HG02870 (cell line): ENCODE data around the gene MKI67.

Source experiments
- ATAC-seq: cut with Tn5 transposase; IDR thresholded peaks from one replicate; pipeline ENCODE4 v1.9.1; 2021; ENCODE audit warnings: mild to moderate bottlenecking, moderate library complexity; ENCODE audit not compliant: unreplicated experiment

Gene MKI67

GRCh38 chr10:128056303-128057050, 69.7 kb downstream of the MKI67 start:
- no peak for ATAC-seq

GRCh38 chr10:128055061-128055868, 71.0 kb downstream of the MKI67 start:
- ATAC-seq: no peak

GRCh38 chr10:128054163-128054970, 71.9 kb downstream of the MKI67 start:
- no peak for ATAC-seq

GRCh38 chr10:128053356-128053755, 72.9 kb downstream of the MKI67 start:
- no peak for ATAC-seq

GRCh38 chr10:128052696-128053095, 73.5 kb downstream of the MKI67 start:
- no peak for ATAC-seq

- no peak for ATAC-seq
Observed at GRCh38 chr10:128051548-128051947, 74.7 kb downstream of the MKI67 start.

- no peak for ATAC-seq
Observed at GRCh38 chr10:128050936-128051335, 75.3 kb downstream of the MKI67 start.

GRCh38 chr10:128050121-128050516, 76.1 kb downstream of the MKI67 start:
- ATAC-seq: no peak

- ATAC-seq: no peak
Observed at GRCh38 chr10:128049226-128050120, 76.8 kb downstream of the MKI67 start.

- no peak for ATAC-seq
Observed at GRCh38 chr10:128048819-128049210, 77.4 kb downstream of the MKI67 start.

GRCh38 chr10:128047991-128048818, 78.0 kb downstream of the MKI67 start:
- peak; percentile 29 for ATAC-seq

- ATAC-seq: peak; percentile 94
Observed at GRCh38 chr10:128047351-128047750, 78.9 kb downstream of the MKI67 start.

GRCh38 chr10:128046953-128047290, 79.3 kb downstream of the MKI67 start:
- no peak for ATAC-seq
